ENCODE measurements around the gene CCDC142. TPM values are rescaled to one million over a fixed set of nuclear protein-coding genes. Genes with fewer than 3 reads are reported as not detected.

CCDC142 gene
- total RNA-seq, 1 experiment from 2014 or later = 19.8 TPM

- peaks cover 30% of the 10 kb centered on the region for H3F3A ChIP-seq (ENCODE audit: insufficient read depth, low read depth)
- no peaks in the 10 kb centered on the region for H3K9me2 ChIP-seq (ENCODE audit: insufficient read depth)
- intact Hi-C loops (cut with micrococcal nuclease; ENCODE audit: unreplicated experiment) = loop anchor here (1.0 to 10.0 kb wide), 2 partner anchors 17 to 193 kb away; no protein-coding TSS in a partner anchor
- no peaks in the 10 kb centered on the region for H3K9me3 ChIP-seq (ENCODE audit: insufficient read depth, low read depth)
- ChIA-PET POLR2A (ENCODE audit: unreplicated experiment) (interaction anchor here (0.6 to 1.2 kb wide), 5 partner anchors 11 to 721 kb away, joined by 4 to 9 read pairs (median 5); partner anchors contain the start of genes MRPL53 and TPRKB), CTCF (no interaction called here)
- H2AFZ ChIP-seq = peak overlapping the region; percentile 39; the same call in 1 of the 2 replicates
- peak overlapping the region; percentile 20; the same call in 1 of the 2 replicates for H3K27ac ChIP-seq
- DNase-seq = no peak
- H4K20me1 ChIP-seq (ENCODE audit: insufficient read depth) = no peaks in the 10 kb centered on the region
- BruUV-seq (replicated peaks) = no TSS peak
- H3K4me2 ChIP-seq = peak overlapping the region; percentile 79
- TF ChIP-seq EZH2 (IDR thresholded peaks at IDR 0.05; ENCODE audit: low read depth) = no peak
- no peak for TF ChIP-seq CTCF (conservative IDR thresholded peaks at IDR 0.05)
- peak overlapping the region; percentile 47 for H3K4me3 ChIP-seq
- H3K27me3 ChIP-seq (ENCODE audit: insufficient read depth, low read depth) = no peaks in the 10 kb centered on the region
- H3K4me1 ChIP-seq (replicated peaks; ENCODE audit: insufficient read depth) = peaks cover 22% of the 10 kb centered on the region
- H3K36me3 ChIP-seq (ENCODE audit: low read depth) = peaks cover 9% of the 10 kb centered on the region
- H3K79me2 ChIP-seq (ENCODE audit: low read depth) = peaks cover 22% of the 10 kb centered on the region
These were observed 25.2 kb downstream of the CCDC142 start for GRCh38 chr2:74457549-74458131.

- intact Hi-C loops (cut with micrococcal nuclease; ENCODE audit: unreplicated experiment) = loop anchor here (10.0 kb wide), 1 partner anchor 192 kb away; no protein-coding TSS in a partner anchor
- Histone ChIP-seq H3K27me3 (ENCODE audit: insufficient read depth, low read depth) (no peaks in the 10 kb centered on the region), H3K9me3 (ENCODE audit: insufficient read depth, low read depth) (no peaks in the 10 kb centered on the region), H4K20me1 (ENCODE audit: insufficient read depth) (no peaks in the 10 kb centered on the region), H3F3A (ENCODE audit: insufficient read depth, low read depth) (peaks cover 31% of the 10 kb centered on the region), H3K4me2 (no peak overlapping the region), H3K9me2 (ENCODE audit: insufficient read depth) (no peaks in the 10 kb centered on the region), H3K36me3 (ENCODE audit: low read depth) (peaks cover 6% of the 10 kb centered on the region; the same call in 1 of the 2 replicates), H3K79me2 (ENCODE audit: low read depth) (peaks cover 22% of the 10 kb centered on the region), H3K27ac (no peak overlapping the region), H3K4me1 (replicated peaks; ENCODE audit: insufficient read depth) (peaks cover 22% of the 10 kb centered on the region), H2AFZ (no peak overlapping the region), H3K4me3 (no peak overlapping the region)
- TF ChIP-seq CTCF (conservative IDR thresholded peaks at IDR 0.05) = no peak
- TF ChIP-seq EZH2 (IDR thresholded peaks at IDR 0.05; ENCODE audit: low read depth) = no peak
- ChIA-PET POLR2A (ENCODE audit: unreplicated experiment) (no interaction called here), CTCF (no interaction called here)
- no peak for DNase-seq
- no TSS peak for BruUV-seq (replicated peaks)
These were observed 25.7 kb downstream of the CCDC142 start for GRCh38 chr2:74457129-74457548.

- intact Hi-C loops (cut with micrococcal nuclease; ENCODE audit: unreplicated experiment) = loop anchor here (1.0 to 10.0 kb wide), 3 partner anchors 28 to 190 kb away; partner anchors contain the start of genes PCGF1 and TTC31
- Histone ChIP-seq H3K4me1 (replicated peaks; ENCODE audit: insufficient read depth) (peaks cover 22% of the 10 kb centered on the region), H3K4me2 (peak within 1 kb of the TSS; percentile 73), H4K20me1 (ENCODE audit: insufficient read depth) (no peaks in the 10 kb centered on the region), H3F3A (ENCODE audit: insufficient read depth, low read depth) (peaks cover 22% of the 10 kb centered on the region), H2AFZ (peak within 1 kb of the TSS; percentile 88), H3K9me2 (ENCODE audit: insufficient read depth) (no peaks in the 10 kb centered on the region), H3K27ac (no peak within 1 kb of the TSS), H3K9me3 (ENCODE audit: insufficient read depth, low read depth) (no peaks in the 10 kb centered on the region), H3K27me3 (ENCODE audit: insufficient read depth, low read depth) (no peaks in the 10 kb centered on the region), H3K36me3 (ENCODE audit: low read depth) (no peaks in the 10 kb centered on the region), H3K4me3 (peak within 1 kb of the TSS; percentile 84), H3K79me2 (ENCODE audit: low read depth) (peaks cover 22% of the 10 kb centered on the region)
- BruUV-seq (replicated peaks) = no TSS peak
- ChIA-PET CTCF (no interaction called here), POLR2A (ENCODE audit: unreplicated experiment) (interaction anchor here (0.5 kb wide), 1 partner anchor 588 kb away, joined by 3 read pairs; no protein-coding TSS in a partner anchor)
- TF ChIP-seq EZH2 (IDR thresholded peaks at IDR 0.05; ENCODE audit: low read depth) (no peak), CTCF (conservative IDR thresholded peaks at IDR 0.05) (no peak)
- peak; percentile 95 to 96 for DNase-seq
These were observed 27.9 kb downstream of the CCDC142 start, which contains the start of gene INO80B for GRCh38 chr2:74454654-74455511. TSS of gene INO80B (plus strand) at chr2:74455087. CDS start at chr2:74455117, 30 bp downstream.
